OCI-LY7 (cell line): ENCODE measurements around the gene NXPH1. TPM values are rescaled to one million over a fixed set of nuclear protein-coding genes. Genes with fewer than 3 reads are reported as not detected.

Experiments
- BruUV-seq: library from RNA; stranded (reverse); fragments of 400-500 nt; replicated peaks from 2 replicates; lab custom pipeline; 2021; lab: Mats Ljungman, UMichigan
- CTCF ChIA-PET: fragments of 300-600 bp; sonication (Branson Sonifier 250); formaldehyde crosslinking; loops from one replicate; lab custom pipeline; 2022; ENCODE audit warnings: antibody characterized with exemption; ENCODE audit not compliant: unreplicated experiment; lab: Charles Lee
- POLR2A ChIA-PET: fragments of 300-600 bp; sonication (Branson Sonifier 250); formaldehyde crosslinking; loops from one replicate; lab custom pipeline; 2022; ENCODE audit warnings: antibody characterized with exemption; lab: Charles Lee
- DNase-seq: peaks from one replicate; pipeline ENCODE4 v3.0.0-alpha.2; 2015; ENCODE audit warnings: low spot score
- H2AFZ ChIP-seq: fragments of 200-600 bp; sonication (generic), shearing (Covaris generic); 2 replicates; pipeline ENCODE4 v1.6.1; 2014; ENCODE audit warnings: mild to moderate bottlenecking, antibody characterized with exemption, low read length, moderate library complexity
- H3K27ac ChIP-seq: fragments of 200-600 bp; sonication (generic); 2 replicates; pipeline ENCODE4 v1.5.1; 2014; ENCODE audit warnings: mixed run types, low read depth, mild to moderate bottlenecking, moderate library complexity, low read length, inconsistent platforms; ENCODE audit not compliant: poor library complexity, severe bottlenecking
- H3K36me3 ChIP-seq: fragments of 200-600 bp; sonication (generic); 2 replicates; pipeline ENCODE4 v1.6.1; 2014; ENCODE audit warnings: mild to moderate bottlenecking, antibody characterized with exemption, low read length, moderate library complexity, mixed read lengths; ENCODE audit not compliant: insufficient read depth
- H3K4me1 ChIP-seq: fragments of 200-600 bp; sonication (generic); 2 replicates; pipeline ENCODE4 v1.5.1; 2014; ENCODE audit warnings: mild to moderate bottlenecking, low read length; ENCODE audit not compliant: insufficient read depth, poor library complexity, severe bottlenecking
- H3K4me2 ChIP-seq: fragments of 200-600 bp; sonication (generic); 2 replicates; pipeline ENCODE4 v1.6.1; 2014; ENCODE audit warnings: mild to moderate bottlenecking, low read length
- H3K4me3 ChIP-seq: fragments of 200-600 bp; sonication (generic); 2 replicates; pipeline ENCODE4 v1.5.1; 2014; ENCODE audit warnings: mild to moderate bottlenecking, low read depth, low read length; ENCODE audit not compliant: poor library complexity, severe bottlenecking
- H3K79me2 ChIP-seq: fragments of 200-600 bp; sonication (generic); 2 replicates; pipeline ENCODE4 v1.6.1; 2016; ENCODE audit warnings: low read depth, mild to moderate bottlenecking, low read length, moderate library complexity, mixed read lengths; ENCODE audit not compliant: insufficient read depth
- H3K9me2 ChIP-seq: fragments of 200-600 bp; sonication (generic); 2 replicates; pipeline ENCODE4 v1.6.1; 2016; ENCODE audit warnings: mild to moderate bottlenecking, low read length, mixed read lengths; ENCODE audit not compliant: insufficient read depth
- H3K9me3 ChIP-seq: fragments of 200-600 bp; sonication (generic); 2 replicates; pipeline ENCODE4 v1.6.1; 2014; ENCODE audit warnings: mild to moderate bottlenecking, mixed run types, low read length, mixed read lengths
- H4K20me1 ChIP-seq: fragments of 200-600 bp; sonication (generic); 2 replicates; pipeline ENCODE4 v1.6.1; 2014; ENCODE audit warnings: mild to moderate bottlenecking, antibody characterized with exemption, low read length, moderate library complexity, mixed read lengths; ENCODE audit not compliant: insufficient read depth
- EZH2phosphoT487 ChIP-seq: fragments of 200-600 bp; sonication (generic); IDR thresholded peaks from 2 replicates; pipeline ENCODE4 v1.6.1; 2018; ENCODE audit warnings: low read depth, borderline replicate concordance, mild to moderate bottlenecking, mixed run types, antibody characterized with exemption, low read length, moderate library complexity, mixed read lengths
- intact Hi-C: fragments of 100-400 bp; cut with micrococcal nuclease; formaldehyde crosslinking; loops from one replicate; pipeline ENCODE4 v1.10.0; 2022; ENCODE audit not compliant: unreplicated experiment
- total RNA-seq, 2 experiments: library from RNA; depleted of rRNA in 1 of 2; stranded (reverse); fragments of >200 nt in 1 of 2; shearing (Covaris generic) in 1 of 2; gene quantifications; 2 replicates each; pipeline ENCODE4 v1.2.3, GENCODE V29; 2014 to 2022
- TF ChIP-seq, protein P1 (sequence below): fragments of 200-600 bp; sonication (generic); conservative IDR thresholded peaks from 2 replicates; pipeline ENCODE4 v1.5.1; 2014; ENCODE audit warnings: mild to moderate bottlenecking, antibody characterized with exemption, low read length, moderate library complexity, mixed read lengths

The NXPH1 gene
- total RNA-seq, 2 experiments from 2014 or later = not detected

DNA sequence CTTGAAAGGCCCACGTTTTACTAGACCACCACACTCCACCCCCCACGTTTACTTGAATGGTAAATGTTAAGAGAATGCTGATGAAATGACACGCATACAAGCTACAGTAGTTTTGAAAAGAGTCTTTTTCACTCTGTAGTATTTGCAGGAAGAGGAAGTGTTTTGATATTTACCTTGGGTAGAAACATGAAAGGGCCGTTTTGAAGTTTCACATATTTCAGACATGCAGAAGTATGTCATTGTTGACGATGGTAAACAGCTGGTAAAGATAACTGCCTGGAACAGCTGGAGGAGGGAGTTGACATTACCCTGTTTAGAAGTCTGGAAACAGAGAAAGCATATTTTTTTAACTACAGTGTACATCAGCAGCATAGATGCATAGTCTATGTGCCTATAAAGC, 160.7 kb downstream of the NXPH1 start:
- Histone ChIP-seq H3K27ac (no peak overlapping the region), H3K4me3 (no peak overlapping the region), H4K20me1 (no peaks in the 10 kb centered on the region), H3K4me1 (no peaks in the 10 kb centered on the region), H3K4me2 (no peak overlapping the region), H3K79me2 (no peaks in the 10 kb centered on the region), H3K9me3 (no peaks in the 10 kb centered on the region), H3K36me3 (no peaks in the 10 kb centered on the region), H2AFZ (no peak overlapping the region), H3K9me2 (no peaks in the 10 kb centered on the region)
- ChIA-PET CTCF (no interaction called here), POLR2A (interaction anchor here (0.6 kb wide), 1 partner anchor 1896 kb away, joined by 3 read pairs; no protein-coding TSS in a partner anchor)
- TF ChIP-seq, protein P1, sequence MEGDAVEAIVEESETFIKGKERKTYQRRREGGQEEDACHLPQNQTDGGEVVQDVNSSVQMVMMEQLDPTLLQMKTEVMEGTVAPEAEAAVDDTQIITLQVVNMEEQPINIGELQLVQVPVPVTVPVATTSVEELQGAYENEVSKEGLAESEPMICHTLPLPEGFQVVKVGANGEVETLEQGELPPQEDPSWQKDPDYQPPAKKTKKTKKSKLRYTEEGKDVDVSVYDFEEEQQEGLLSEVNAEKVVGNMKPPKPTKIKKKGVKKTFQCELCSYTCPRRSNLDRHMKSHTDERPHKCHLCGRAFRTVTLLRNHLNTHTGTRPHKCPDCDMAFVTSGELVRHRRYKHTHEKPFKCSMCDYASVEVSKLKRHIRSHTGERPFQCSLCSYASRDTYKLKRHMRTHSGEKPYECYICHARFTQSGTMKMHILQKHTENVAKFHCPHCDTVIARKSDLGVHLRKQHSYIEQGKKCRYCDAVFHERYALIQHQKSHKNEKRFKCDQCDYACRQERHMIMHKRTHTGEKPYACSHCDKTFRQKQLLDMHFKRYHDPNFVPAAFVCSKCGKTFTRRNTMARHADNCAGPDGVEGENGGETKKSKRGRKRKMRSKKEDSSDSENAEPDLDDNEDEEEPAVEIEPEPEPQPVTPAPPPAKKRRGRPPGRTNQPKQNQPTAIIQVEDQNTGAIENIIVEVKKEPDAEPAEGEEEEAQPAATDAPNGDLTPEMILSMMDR = no peak
- no peak for TF ChIP-seq EZH2phosphoT487
- intact Hi-C loops = no loop called here
- no TSS peak for BruUV-seq
- no peak for DNase-seq

DNA sequence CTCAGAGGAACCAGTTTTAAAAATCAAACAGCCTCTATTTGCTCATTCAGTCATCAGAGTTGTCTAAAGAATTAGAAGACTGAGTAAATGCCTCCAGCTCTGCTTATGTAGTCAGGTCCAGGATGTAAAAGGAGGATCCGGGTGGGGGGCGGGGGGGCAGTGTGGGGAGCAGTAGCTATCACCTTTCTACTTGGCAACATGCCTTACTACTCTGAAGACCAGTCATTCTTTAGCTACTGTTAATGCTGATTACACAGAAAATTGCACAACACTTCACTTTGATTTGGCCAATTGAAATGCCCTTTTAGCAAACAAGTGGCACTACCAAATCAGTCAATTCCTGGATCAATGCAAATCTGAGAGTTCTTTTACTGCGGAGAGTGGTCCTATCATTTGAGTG, 164.2 kb downstream of the NXPH1 start:
- no TSS peak for BruUV-seq
- Histone ChIP-seq H3K9me3 (no peaks in the 10 kb centered on the region), H3K36me3 (no peaks in the 10 kb centered on the region), H3K9me2 (no peaks in the 10 kb centered on the region), H3K4me1 (no peaks in the 10 kb centered on the region), H2AFZ (no peak overlapping the region), H3K79me2 (no peaks in the 10 kb centered on the region), H4K20me1 (no peaks in the 10 kb centered on the region), H3K4me2 (no peak overlapping the region), H3K27ac (no peak overlapping the region), H3K4me3 (no peak overlapping the region)
- intact Hi-C loops = no loop called here
- ChIA-PET POLR2A (no interaction called here), CTCF (interaction anchor here (0.6 kb wide), 1 partner anchor 100 kb away, joined by 3 read pairs; no protein-coding TSS in a partner anchor)
- no peak for TF ChIP-seq EZH2phosphoT487
- no peak for DNase-seq

DNA sequence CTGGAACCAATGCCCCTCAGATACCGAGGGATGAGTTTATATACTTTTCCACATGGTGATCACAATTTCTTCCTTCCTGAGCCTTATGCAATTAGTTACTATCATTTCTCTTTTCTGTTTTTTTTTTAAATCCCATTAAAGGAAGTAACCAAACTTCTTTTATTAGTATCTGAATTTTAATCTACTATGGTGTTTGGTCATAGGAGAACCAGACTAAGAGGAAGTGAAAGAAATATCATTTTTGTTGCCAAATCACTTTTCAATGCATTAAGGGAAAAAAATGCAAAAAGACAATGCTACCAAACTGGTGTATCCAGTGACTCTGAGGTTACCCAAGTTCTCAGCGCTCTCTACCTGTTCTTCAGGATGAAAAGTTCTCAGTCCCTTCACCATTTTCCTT, 167.7 kb downstream of the NXPH1 start:
- DNase-seq = no peak
- BruUV-seq = no TSS peak
- H3K36me3 ChIP-seq = no peaks in the 10 kb centered on the region
- H3K9me3 ChIP-seq = no peaks in the 10 kb centered on the region
- no peak overlapping the region for H3K4me3 ChIP-seq
- H3K27ac ChIP-seq = no peak overlapping the region
- no peaks in the 10 kb centered on the region for H3K9me2 ChIP-seq
- H3K4me1 ChIP-seq = no peaks in the 10 kb centered on the region
- H4K20me1 ChIP-seq = no peaks in the 10 kb centered on the region
- intact Hi-C loops = no loop called here
- TF ChIP-seq, protein P1 = no peak
- TF ChIP-seq EZH2phosphoT487 = no peak
- no peak overlapping the region for H3K4me2 ChIP-seq
- H2AFZ ChIP-seq = no peak overlapping the region
- no peaks in the 10 kb centered on the region for H3K79me2 ChIP-seq
- ChIA-PET POLR2A (no interaction called here), CTCF (no interaction called here)
